Hematopoietic multipotent progenitor cell treated with erythropoietin and hydrocortisone succinate and interleukin-3 and kit ligand, for 15 days (in vitro differentiated cells): ENCODE measurements around the gene MMP10.

Source experiments
- DNase-seq: peaks from one replicate; pipeline ENCODE4 v3.0.0-alpha.2; 2015; ENCODE audit warnings: low spot score

Gene MMP10

DNA sequence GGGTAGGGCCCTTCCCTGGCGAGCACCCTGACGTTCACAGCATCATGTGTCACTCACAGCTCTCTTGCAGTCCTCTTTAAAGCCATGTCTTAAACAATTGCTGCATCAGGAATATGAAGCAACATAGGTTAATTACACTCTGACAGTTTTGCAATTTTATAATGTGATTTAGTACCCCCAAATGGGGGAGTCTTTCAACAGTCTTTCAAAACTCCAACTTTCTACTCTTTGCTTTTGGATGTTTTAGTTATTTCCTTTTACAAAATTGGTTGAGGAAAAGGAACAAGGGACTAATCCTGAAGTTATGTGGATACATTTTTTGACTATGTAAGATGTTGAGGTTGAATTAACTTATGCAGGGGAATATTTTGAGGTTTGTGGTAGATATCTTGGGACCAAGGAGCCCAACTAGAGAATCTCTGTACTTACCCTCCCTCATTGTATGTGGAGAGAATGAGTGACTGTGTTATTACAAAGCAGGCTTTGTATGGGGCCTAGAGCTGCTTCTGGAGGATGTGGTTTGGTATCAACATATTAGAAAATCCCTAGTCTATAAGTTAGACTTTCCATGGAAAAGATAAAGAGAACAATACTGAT, 55.4 kb downstream of the MMP10 start, which contains the start of gene MMP8:
Gene MMP8, minus strand, starts transcription at position 51 of the 597 bp plus-strand sequence. CDS start 99 bp downstream, outside the sequence.
- no peak for DNase-seq

DNA sequence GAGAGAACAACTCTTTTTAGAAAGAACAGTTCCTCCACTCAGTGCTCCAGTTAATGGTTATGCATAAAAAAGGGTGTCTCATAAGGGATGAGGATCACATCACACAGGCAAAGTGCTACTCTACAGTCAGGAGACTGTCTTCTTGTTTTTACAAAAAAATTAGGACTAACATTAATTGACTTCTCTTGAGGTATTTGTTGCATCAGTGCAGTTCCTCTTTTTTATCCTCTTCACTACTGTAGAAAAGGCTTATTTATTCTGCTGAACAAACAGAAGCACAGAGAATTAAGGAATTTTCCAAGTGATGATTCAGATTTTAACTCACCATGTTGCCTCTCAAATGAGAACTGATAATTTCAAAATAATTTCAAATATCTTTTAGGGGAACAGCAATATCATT, 57.6 kb downstream of the MMP10 start:
- no peak for DNase-seq
